Transverse colon (tissue), 4 donors: ENCODE data around the gene SCMH1. TPM values are rescaled to one million over a fixed set of nuclear protein-coding genes. Genes with fewer than 3 reads are reported as not detected.

Source experiments
- DNase-seq: peaks from one replicate; pipeline ENCODE4 v3.0.0-alpha.2; 2019
- H3K27ac ChIP-seq, 4 donors: fragments of 200-600 bp; sonication (generic); 2 replicates each; pipeline ENCODE4 v1.5.1; 2016 to 2018; ENCODE audit warnings: inconsistent platforms in 4 of 4
- H3K27me3 ChIP-seq: fragments of 200-600 bp; sonication (generic); 2 replicates; pipeline ENCODE4 v1.5.1; 2017; ENCODE audit warnings: inconsistent platforms
- H3K36me3 ChIP-seq, 4 donors: fragments of 200-600 bp; sonication (generic); 2 replicates each; pipeline ENCODE4 v1.5.1; 2017 to 2019; ENCODE audit warnings: inconsistent platforms in 4 of 4
- H3K4me1 ChIP-seq, 4 donors: fragments of 200-600 bp; sonication (generic); 2 replicates each; pipeline ENCODE4 v1.5.1; 2017 to 2020; ENCODE audit warnings: inconsistent platforms in 4 of 4
- H3K4me3 ChIP-seq, 4 donors: fragments of 200-600 bp; sonication (generic); 1 replicate in 1 of 4; 2 replicates in 3 of 4; pipeline versions ENCODE4 v1.5.1 to v1.6.1; 2017 to 2019; ENCODE audit warnings: inconsistent platforms in 4 of 4
- H3K9me3 ChIP-seq, 2 donors: fragments of 200-600 bp; sonication (generic); 2 replicates each; pipeline ENCODE4 v1.5.1; 2017 to 2019; ENCODE audit warnings: inconsistent platforms in 2 of 2
- EP300 ChIP-seq: sonication (generic); formaldehyde crosslinking; IDR thresholded peaks from one replicate; pipeline ENCODE4 v1.6.1; 2017; ENCODE audit warnings: antibody characterized with exemption, low read depth
- POLR2A ChIP-seq: fragments of 450-650 bp; IDR thresholded peaks from one replicate; pipeline ENCODE4 v1.6.1; 2016; ENCODE audit warnings: antibody characterized with exemption, mild to moderate bottlenecking, moderate library complexity
- POLR2AphosphoS5 ChIP-seq, 3 donors: sonication (generic); formaldehyde crosslinking; IDR thresholded peaks; one replicate each; pipeline ENCODE4 v1.6.1; 2016; ENCODE audit warnings: antibody characterized with exemption in 3 of 3
- WGBS, 2 donors: methylation state at CpG; one replicate each; pipeline ENCODE4 v1.1.5; 2018; ENCODE audit warnings: low coverage in 1 of 2; 5-methylcytosine and 5-hydroxymethylcytosine counted together
- in situ Hi-C, 4 donors: fragments of 200-750 bp; cut with MboI; loops; one replicate each; pipeline versions ENCODE4 v1.15.0 to v1.15.1; 2017; ENCODE audit warnings: low sequenced_read_pairs in 3 of 4, low pct_ligation_motif_present in 1 of 4, low pct_unique_long_range_greater_than_20kb in 1 of 4
- intact Hi-C: fragments of 100-400 bp; cut with DNase I; formaldehyde crosslinking; loops from one replicate; pipeline ENCODE4 v1.15.1; 2023; ENCODE audit warnings: low total_unique reads
- total RNA-seq, 4 donors: library from RNA; depleted of rRNA; stranded (reverse); fragments of >200 nt; gene quantifications; one replicate each; pipeline ENCODE4 v1.1.0, GENCODE V29; 2016
- TF ChIP-seq, protein P1 (sequence below), 5 experiments: fragments of 200-600 bp in 3 of 5; fragments of 450-650 bp in 2 of 5; sonication (generic) in 3 of 5; IDR thresholded peaks; 1 replicate in 2 of 5; 2 replicates in 3 of 5; pipeline ENCODE4 v1.5.1; 2016 to 2017; ENCODE audit warnings: antibody characterized with exemption in 5 of 5, inconsistent platforms in 3 of 5, mild to moderate bottlenecking in 2 of 5, moderate library complexity in 1 of 5

The SCMH1 gene
- total RNA-seq, 4 donors from 2014 or later, result 24.5 to 66.8 (median 49.1) TPM

DNA sequence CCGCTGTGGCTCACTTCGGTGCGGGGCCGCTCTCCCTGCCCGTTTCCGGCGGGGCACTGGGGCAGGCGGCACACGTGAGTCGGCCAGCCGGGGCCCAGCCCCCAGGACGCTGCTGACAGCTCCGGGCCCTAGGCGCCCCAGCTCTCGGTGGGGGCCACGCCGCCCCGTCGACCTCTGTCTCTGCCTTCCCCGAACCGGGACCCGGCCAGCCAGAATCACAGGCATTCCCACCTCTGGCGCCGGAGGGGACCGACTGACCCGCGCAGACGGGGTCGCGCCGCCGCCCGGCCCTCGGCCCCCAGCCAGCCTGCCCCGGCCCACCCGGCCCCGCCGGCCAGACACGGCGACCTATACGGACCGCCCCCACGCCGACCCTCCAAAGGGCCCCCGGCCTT is 755 bp downstream of the SCMH1 start:
- Histone ChIP-seq H3K36me3 (no peaks in the 10 kb centered on the region), H3K4me1 (peaks cover 9 to 53% (median 31%) of the 10 kb centered on the region in 4 donors), H3K27ac (peak overlapping the region; percentile 95 to 99 (median 98)), H3K9me3 (no peaks in the 10 kb centered on the region), H3K4me3 (peak overlapping the region; percentile 85 to 98 (median 91)), H3K27me3 (no peaks in the 10 kb centered on the region)
- peak; percentile 76 for DNase-seq
- intact Hi-C loops (loop anchor here (10.0 kb wide), 1 partner anchor 127 kb away; no protein-coding TSS in a partner anchor), in situ Hi-C loops (loop anchor here in 1 of 4 donors (25.0 kb wide), 1 partner anchor 204 kb away; no protein-coding TSS in a partner anchor)
- TF ChIP-seq EP300, result no peak
- TF ChIP-seq, protein P1, sequence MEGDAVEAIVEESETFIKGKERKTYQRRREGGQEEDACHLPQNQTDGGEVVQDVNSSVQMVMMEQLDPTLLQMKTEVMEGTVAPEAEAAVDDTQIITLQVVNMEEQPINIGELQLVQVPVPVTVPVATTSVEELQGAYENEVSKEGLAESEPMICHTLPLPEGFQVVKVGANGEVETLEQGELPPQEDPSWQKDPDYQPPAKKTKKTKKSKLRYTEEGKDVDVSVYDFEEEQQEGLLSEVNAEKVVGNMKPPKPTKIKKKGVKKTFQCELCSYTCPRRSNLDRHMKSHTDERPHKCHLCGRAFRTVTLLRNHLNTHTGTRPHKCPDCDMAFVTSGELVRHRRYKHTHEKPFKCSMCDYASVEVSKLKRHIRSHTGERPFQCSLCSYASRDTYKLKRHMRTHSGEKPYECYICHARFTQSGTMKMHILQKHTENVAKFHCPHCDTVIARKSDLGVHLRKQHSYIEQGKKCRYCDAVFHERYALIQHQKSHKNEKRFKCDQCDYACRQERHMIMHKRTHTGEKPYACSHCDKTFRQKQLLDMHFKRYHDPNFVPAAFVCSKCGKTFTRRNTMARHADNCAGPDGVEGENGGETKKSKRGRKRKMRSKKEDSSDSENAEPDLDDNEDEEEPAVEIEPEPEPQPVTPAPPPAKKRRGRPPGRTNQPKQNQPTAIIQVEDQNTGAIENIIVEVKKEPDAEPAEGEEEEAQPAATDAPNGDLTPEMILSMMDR (IDR thresholded peaks at IDR 0.05), result no peak
- TF ChIP-seq POLR2A, result no peak
- peak in 2 of 3 donors; percentile 29 to 39 for TF ChIP-seq POLR2AphosphoS5 (IDR thresholded peaks at IDR 0.05)
- 0% methylated on average over 17 of the region's 45 CpGs; no CpG with 5 or more reads in 1 of the 2 donors for WGBS, 2 donors

DNA sequence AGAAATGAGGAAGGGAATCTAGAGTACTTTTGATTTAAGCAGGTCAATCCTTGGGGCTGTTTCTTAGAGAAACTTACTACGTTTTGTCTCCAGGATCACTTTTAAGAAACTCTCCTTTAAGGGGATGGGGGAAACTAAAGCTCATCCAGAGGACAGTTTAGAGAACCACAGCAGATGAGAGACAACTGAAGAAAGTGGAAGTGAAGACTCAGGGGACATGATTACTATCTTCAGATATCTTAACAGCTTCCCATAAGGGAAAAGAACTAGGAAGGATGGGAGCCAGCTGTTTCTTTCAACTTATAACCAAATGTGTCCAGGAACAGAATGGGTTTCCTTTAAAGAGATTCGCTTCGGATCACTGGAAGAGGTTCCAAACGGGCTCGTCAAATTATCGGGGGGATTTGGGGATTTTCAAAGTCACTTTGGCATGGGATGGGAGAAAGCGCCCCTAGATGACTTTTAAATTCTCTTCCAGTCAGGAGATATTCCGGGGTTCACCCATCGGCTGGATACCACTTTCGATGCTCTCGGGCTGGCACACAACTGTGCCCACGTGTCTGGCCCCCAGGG is 1.2 kb downstream of the SCMH1 start:
- H3K27ac ChIP-seq, result peak overlapping the region; percentile 95 to 99 (median 98)
- TF ChIP-seq POLR2AphosphoS5 (IDR thresholded peaks at IDR 0.05) (no peak), POLR2A (no peak)
- TF ChIP-seq, protein P1 (IDR thresholded peaks at IDR 0.05), result no peak

DNA sequence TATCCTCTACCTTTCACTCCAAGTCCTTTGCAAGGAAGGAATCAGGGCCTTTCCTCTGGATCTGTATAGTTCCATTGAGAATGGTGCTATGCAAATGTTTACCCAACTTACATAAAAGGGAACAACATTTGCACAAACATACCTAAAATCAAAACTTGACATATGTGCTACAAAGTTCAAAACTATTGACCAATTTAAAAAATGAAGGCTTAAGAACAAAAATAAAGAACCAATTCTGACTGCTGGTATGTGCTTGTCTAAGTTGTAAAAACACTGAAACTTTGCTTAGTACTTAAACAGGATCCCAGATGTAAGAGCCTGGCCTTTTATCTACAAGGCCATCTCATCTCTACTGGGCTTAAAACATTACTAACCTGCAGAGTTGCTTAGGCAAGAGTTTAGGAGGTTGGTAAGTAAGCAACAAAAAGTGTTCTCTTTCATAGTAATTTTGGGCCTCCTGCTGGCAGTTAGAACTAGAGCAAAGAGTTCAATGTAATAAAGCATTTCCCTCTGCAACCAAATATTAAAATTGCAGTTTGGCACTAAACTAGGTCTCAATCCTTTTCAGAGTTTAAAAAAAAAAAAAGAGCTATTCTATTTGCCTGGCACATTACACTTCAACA is 2.0 kb downstream of the SCMH1 start:
- Histone ChIP-seq H3K27me3 (no peaks in the 10 kb centered on the region), H3K36me3 (no peaks in the 10 kb centered on the region), H3K9me3 (no peaks in the 10 kb centered on the region), H3K27ac (peak overlapping the region; percentile 95 to 99 (median 98)), H3K4me3 (no peak overlapping the region), H3K4me1 (peaks cover 7 to 44% (median 31%) of the 10 kb centered on the region in 4 donors)
- intact Hi-C loops, result loop anchor here (10.0 kb wide), 1 partner anchor 125 kb away; no protein-coding TSS in a partner anchor
- no peak for DNase-seq
- in situ Hi-C loops, result loop anchor here in 1 of 4 donors (25.0 kb wide), 1 partner anchor 203 kb away; no protein-coding TSS in a partner anchor
- TF ChIP-seq EP300 (no peak), POLR2AphosphoS5 (IDR thresholded peaks at IDR 0.05) (no peak)
- TF ChIP-seq, protein P1 (IDR thresholded peaks at IDR 0.05), result peak in 3 of 5 experiments; percentile 13 to 21 (median 20)

More for the DNA sequence above, 1.2 kb downstream of the SCMH1 start:
- 10 to 23% methylated on average over 4 to 11 of the region's 12 CpGs for WGBS, 2 donors
- intact Hi-C loops, result loop anchor here (10.0 kb wide), 1 partner anchor 126 kb away; no protein-coding TSS in a partner anchor
- Histone ChIP-seq H3K27me3 (no peaks in the 10 kb centered on the region), H3K36me3 (no peaks in the 10 kb centered on the region), H3K9me3 (no peaks in the 10 kb centered on the region), H3K4me1 (peaks cover 9 to 50% (median 31%) of the 10 kb centered on the region in 4 donors), H3K4me3 (peak overlapping the region; percentile 85 to 98 (median 91))
- DNase-seq, result no peak
- in situ Hi-C loops, result loop anchor here in 1 of 4 donors (25.0 kb wide), 1 partner anchor 204 kb away; no protein-coding TSS in a partner anchor

DNA sequence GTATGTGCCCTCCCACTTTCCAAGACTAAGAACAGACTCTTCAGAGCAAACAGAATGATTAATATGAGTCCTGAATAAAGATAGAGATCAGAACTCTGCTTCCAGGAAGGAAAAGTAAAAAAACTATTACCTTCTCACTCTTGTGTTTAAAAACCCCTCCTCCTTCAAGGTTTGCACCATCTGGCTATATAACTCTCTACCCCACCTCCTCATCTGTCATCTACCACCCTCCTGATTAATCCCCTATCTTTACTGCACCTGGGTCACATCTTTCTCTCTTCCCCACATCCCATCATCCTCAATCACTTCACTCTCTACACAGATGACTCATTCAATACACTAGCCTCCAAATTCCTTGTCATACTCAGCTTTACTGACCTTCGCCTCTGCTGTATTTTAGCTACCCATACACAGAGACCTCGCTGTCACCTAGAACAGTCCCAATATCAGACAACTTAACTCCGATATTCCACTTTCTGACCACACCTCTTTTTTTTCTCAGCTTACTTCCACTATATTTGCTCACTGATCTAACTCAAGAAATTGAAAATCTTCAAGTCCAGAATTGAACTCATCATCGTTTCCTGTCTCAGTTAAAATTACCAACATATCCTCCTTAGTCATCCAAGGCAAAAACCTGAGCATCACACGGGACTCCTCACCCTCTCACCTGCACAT is 3.7 kb downstream of the SCMH1 start:
- H3K4me3 ChIP-seq, result no peak overlapping the region
- TF ChIP-seq, protein P1 (IDR thresholded peaks at IDR 0.05), result no peak
- TF ChIP-seq POLR2A (no peak), EP300 (no peak), POLR2AphosphoS5 (IDR thresholded peaks at IDR 0.05) (no peak)
- intact Hi-C loops, result no loop called here
- H3K4me1 ChIP-seq, result peaks cover 7 to 59% (median 39%) of the 10 kb centered on the region in 4 donors
- H3K9me3 ChIP-seq, result no peaks in the 10 kb centered on the region
- in situ Hi-C loops, result loop anchor here in 1 of 4 donors (25.0 kb wide), 1 partner anchor 201 kb away; no protein-coding TSS in a partner anchor
- WGBS, 2 donors, result 55 to 65% methylated on average over 5 of the region's 5 CpGs
- DNase-seq, result no peak
- H3K27me3 ChIP-seq, result no peaks in the 10 kb centered on the region
- no peaks in the 10 kb centered on the region for H3K36me3 ChIP-seq
- H3K27ac ChIP-seq, result peak overlapping the region in 1 of 4 donors; percentile 22
